K562 (cell line): ENCODE measurements around the gene CCNL2. TPM values are rescaled to one million over a fixed set of nuclear protein-coding genes. Genes with fewer than 3 reads are reported as not detected.

Experiments
- ETS2 ChIP-seq: IDR thresholded peaks from 2 replicates; pipeline ENCODE4 v1.6.1; 2016; ENCODE audit warnings: borderline replicate concordance, missing genetic modification characterization, mild to moderate bottlenecking, moderate library complexity, missing compliant biosample characterization; ENCODE audit not compliant: poor library complexity, severe bottlenecking
- GATAD2A ChIP-seq: fragments of 450-650 bp; IDR thresholded peaks from 2 replicates; pipeline ENCODE4 v1.6.1; 2017
- KLF1 ChIP-seq: fragments of 450-650 bp; IDR thresholded peaks from 2 replicates; pipeline ENCODE4 v1.6.1; 2016; ENCODE audit warnings: missing genetic modification characterization, missing compliant biosample characterization
- SMC3 ChIP-seq: conservative IDR thresholded peaks from 2 replicates; pipeline ENCODE4 v1.6.1; 2011; ENCODE audit warnings: low read depth, low read length, improper control_type of control experiment; ENCODE audit not compliant: insufficient read depth
- polyA plus RNA-seq, 8 experiments: library from polyadenylated mRNA; depleted of rRNA in 4 of 8; stranded (reverse) in 5 of 8; unstranded in 3 of 8; fragments of >200 nt; fragmentation: Nextera tagmentation in 2 of 8; fragmentation: Illumina TruSeq in 1 of 8; extraction: Ambion mirVana in 2 of 8; extraction: Trizol in 1 of 8; gene quantifications; 2 replicates each; pipeline versions ENCODE4 v1.2.1 to v1.2.3, GENCODE V29; 2011 to 2014; ENCODE audit warnings: inconsistent platforms in 1 of 8, missing spikeins in 1 of 8
- total RNA-seq, 7 experiments: library from RNA; depleted of rRNA in 6 of 7; stranded (reverse); fragments of >200 nt in 6 of 7; fragmentation: Illumina TruSeq in 2 of 7; extraction: Trizol in 2 of 7; gene quantifications; 2 replicates each; pipeline versions ENCODE4 v1.2.1 to v1.2.3, GENCODE V29; 2011 to 2021; ENCODE audit warnings: low replicate concordance in 1 of 7
- TF ChIP-seq, protein P1 (sequence below), 2 experiments: fragments of 450-650 bp; formaldehyde crosslinking in 1 of 2; IDR thresholded peaks; 2 replicates each; pipeline versions ENCODE4 v1.4.0 to v1.6.1; 2014 to 2020; ENCODE audit warnings: mild to moderate bottlenecking in 2 of 2, borderline replicate concordance in 1 of 2, low read depth in 1 of 2
- TF ChIP-seq, protein P2 (sequence below): fragments of 200-600 bp; sonication (generic); IDR thresholded peaks from one replicate; pipeline ENCODE4 v1.6.1; 2012; ENCODE audit warnings: mild to moderate bottlenecking, low read depth, low read length, inconsistent platforms

Gene CCNL2
- total and polyA plus RNA-seq, 9 of the 15 experiments (the other 6 are each of a cell fraction or from before 2014, with no cell fraction given) = 2.8 to 287 (median 94.5) TPM

DNA sequence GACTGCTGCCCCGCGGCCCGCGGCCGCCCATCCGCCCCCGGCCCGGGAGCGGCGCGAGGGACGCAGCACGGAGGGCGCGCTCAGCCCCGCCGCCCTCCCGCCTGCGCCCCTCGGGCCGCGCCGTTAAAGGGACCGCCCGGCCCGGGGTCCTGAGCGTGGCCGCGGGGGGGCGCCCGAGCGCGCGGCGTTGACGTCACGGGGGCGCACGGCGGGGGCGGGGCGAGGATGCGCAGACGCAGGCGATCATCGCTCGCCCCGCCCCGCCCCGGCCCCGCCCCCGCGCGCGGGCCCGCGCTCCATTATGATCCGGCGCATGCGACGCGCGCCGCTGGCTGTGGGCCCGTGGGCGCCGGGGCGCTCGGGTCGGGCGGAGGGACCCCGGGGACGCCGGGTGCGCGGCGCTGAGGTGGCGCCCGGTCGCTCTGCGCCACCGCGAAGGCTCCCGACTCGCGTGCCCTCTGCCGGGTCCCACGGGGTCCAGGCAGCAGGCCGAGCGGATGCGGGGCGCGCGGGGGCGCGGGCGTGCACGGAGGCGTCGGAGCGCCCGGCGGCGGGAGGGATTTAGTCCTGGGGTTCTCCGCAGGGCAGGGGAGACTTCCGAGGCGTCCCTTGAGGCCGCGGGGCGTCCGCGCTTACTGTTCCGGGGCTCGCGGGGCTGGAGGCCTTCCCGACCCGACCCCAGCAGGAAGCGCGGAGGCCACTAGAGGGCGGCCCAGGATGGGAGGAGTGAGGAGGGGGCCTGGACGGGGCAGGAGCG lies 49.7 kb downstream of the CCNL2 start, which contains the start of gene DVL1 (continued):
- TF ChIP-seq, protein P1, sequence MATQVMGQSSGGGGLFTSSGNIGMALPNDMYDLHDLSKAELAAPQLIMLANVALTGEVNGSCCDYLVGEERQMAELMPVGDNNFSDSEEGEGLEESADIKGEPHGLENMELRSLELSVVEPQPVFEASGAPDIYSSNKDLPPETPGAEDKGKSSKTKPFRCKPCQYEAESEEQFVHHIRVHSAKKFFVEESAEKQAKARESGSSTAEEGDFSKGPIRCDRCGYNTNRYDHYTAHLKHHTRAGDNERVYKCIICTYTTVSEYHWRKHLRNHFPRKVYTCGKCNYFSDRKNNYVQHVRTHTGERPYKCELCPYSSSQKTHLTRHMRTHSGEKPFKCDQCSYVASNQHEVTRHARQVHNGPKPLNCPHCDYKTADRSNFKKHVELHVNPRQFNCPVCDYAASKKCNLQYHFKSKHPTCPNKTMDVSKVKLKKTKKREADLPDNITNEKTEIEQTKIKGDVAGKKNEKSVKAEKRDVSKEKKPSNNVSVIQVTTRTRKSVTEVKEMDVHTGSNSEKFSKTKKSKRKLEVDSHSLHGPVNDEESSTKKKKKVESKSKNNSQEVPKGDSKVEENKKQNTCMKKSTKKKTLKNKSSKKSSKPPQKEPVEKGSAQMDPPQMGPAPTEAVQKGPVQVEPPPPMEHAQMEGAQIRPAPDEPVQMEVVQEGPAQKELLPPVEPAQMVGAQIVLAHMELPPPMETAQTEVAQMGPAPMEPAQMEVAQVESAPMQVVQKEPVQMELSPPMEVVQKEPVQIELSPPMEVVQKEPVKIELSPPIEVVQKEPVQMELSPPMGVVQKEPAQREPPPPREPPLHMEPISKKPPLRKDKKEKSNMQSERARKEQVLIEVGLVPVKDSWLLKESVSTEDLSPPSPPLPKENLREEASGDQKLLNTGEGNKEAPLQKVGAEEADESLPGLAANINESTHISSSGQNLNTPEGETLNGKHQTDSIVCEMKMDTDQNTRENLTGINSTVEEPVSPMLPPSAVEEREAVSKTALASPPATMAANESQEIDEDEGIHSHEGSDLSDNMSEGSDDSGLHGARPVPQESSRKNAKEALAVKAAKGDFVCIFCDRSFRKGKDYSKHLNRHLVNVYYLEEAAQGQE (IDR thresholded peaks at IDR 0.05; ENCODE audit: borderline replicate concordance) = peak; percentile 26; the same call in 1 of the 2 replicates
- TF ChIP-seq, protein P1 (CRISPR knock-in tag; IDR thresholded peaks at IDR 0.05; ENCODE audit: low read depth) = peak; percentile 86
- TF ChIP-seq KLF1 (tag) = no peak
- TF ChIP-seq, protein P2, sequence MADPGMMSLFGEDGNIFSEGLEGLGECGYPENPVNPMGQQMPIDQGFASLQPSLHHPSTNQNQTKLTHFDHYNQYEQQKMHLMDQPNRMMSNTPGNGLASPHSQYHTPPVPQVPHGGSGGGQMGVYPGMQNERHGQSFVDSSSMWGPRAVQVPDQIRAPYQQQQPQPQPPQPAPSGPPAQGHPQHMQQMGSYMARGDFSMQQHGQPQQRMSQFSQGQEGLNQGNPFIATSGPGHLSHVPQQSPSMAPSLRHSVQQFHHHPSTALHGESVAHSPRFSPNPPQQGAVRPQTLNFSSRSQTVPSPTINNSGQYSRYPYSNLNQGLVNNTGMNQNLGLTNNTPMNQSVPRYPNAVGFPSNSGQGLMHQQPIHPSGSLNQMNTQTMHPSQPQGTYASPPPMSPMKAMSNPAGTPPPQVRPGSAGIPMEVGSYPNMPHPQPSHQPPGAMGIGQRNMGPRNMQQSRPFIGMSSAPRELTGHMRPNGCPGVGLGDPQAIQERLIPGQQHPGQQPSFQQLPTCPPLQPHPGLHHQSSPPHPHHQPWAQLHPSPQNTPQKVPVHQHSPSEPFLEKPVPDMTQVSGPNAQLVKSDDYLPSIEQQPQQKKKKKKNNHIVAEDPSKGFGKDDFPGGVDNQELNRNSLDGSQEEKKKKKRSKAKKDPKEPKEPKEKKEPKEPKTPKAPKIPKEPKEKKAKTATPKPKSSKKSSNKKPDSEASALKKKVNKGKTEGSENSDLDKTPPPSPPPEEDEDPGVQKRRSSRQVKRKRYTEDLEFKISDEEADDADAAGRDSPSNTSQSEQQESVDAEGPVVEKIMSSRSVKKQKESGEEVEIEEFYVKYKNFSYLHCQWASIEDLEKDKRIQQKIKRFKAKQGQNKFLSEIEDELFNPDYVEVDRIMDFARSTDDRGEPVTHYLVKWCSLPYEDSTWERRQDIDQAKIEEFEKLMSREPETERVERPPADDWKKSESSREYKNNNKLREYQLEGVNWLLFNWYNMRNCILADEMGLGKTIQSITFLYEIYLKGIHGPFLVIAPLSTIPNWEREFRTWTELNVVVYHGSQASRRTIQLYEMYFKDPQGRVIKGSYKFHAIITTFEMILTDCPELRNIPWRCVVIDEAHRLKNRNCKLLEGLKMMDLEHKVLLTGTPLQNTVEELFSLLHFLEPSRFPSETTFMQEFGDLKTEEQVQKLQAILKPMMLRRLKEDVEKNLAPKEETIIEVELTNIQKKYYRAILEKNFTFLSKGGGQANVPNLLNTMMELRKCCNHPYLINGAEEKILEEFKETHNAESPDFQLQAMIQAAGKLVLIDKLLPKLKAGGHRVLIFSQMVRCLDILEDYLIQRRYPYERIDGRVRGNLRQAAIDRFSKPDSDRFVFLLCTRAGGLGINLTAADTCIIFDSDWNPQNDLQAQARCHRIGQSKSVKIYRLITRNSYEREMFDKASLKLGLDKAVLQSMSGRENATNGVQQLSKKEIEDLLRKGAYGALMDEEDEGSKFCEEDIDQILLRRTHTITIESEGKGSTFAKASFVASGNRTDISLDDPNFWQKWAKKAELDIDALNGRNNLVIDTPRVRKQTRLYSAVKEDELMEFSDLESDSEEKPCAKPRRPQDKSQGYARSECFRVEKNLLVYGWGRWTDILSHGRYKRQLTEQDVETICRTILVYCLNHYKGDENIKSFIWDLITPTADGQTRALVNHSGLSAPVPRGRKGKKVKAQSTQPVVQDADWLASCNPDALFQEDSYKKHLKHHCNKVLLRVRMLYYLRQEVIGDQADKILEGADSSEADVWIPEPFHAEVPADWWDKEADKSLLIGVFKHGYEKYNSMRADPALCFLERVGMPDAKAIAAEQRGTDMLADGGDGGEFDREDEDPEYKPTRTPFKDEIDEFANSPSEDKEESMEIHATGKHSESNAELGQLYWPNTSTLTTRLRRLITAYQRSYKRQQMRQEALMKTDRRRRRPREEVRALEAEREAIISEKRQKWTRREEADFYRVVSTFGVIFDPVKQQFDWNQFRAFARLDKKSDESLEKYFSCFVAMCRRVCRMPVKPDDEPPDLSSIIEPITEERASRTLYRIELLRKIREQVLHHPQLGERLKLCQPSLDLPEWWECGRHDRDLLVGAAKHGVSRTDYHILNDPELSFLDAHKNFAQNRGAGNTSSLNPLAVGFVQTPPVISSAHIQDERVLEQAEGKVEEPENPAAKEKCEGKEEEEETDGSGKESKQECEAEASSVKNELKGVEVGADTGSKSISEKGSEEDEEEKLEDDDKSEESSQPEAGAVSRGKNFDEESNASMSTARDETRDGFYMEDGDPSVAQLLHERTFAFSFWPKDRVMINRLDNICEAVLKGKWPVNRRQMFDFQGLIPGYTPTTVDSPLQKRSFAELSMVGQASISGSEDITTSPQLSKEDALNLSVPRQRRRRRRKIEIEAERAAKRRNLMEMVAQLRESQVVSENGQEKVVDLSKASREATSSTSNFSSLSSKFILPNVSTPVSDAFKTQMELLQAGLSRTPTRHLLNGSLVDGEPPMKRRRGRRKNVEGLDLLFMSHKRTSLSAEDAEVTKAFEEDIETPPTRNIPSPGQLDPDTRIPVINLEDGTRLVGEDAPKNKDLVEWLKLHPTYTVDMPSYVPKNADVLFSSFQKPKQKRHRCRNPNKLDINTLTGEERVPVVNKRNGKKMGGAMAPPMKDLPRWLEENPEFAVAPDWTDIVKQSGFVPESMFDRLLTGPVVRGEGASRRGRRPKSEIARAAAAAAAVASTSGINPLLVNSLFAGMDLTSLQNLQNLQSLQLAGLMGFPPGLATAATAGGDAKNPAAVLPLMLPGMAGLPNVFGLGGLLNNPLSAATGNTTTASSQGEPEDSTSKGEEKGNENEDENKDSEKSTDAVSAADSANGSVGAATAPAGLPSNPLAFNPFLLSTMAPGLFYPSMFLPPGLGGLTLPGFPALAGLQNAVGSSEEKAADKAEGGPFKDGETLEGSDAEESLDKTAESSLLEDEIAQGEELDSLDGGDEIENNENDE = no peak
- 0 out of 2 replicates have a peak, but pooled peaks have one; percentile 24 for TF ChIP-seq SMC3
- TF ChIP-seq ETS2 (tag) = no peak
- TF ChIP-seq GATAD2A = no peak
